IMR-90 (cell line): ENCODE results near the gene RSPH9. TPM values are rescaled to one million over a fixed set of nuclear protein-coding genes. Genes with fewer than 3 reads are reported as not detected.

Source experiments
- ATAC-seq: fragments of 200-7000 bp; cut with Tn5 transposase; 2 replicates; pipeline ENCODE4 v1.9.1; 2020; ENCODE audit warnings: low read depth, mild to moderate bottlenecking, moderate library complexity
- BruUV-seq: library from RNA; stranded (reverse); fragments of 400-500 nt; replicated peaks from 2 replicates; lab custom pipeline; 2021; lab: Mats Ljungman, UMichigan
- CTCF ChIA-PET: fragments of 300-600 bp; formaldehyde crosslinking; extraction: SDS; loops from one replicate; lab custom pipeline; 2021; ENCODE audit warnings: antibody characterized with exemption; lab: Yijun Ruan, JAX
- POLR2A ChIA-PET: fragments of 300-600 bp; sonication (Branson Sonifier 250); formaldehyde crosslinking; loops from one replicate; lab custom pipeline; 2022; ENCODE audit warnings: antibody characterized with exemption; ENCODE audit not compliant: unreplicated experiment; lab: Charles Lee
- DNase-seq: peaks from one replicate; pipeline ENCODE4 v3.0.0; 2013
- H2AFZ ChIP-seq: replicated peaks from 2 replicates; pipeline ENCODE3; 2013; ENCODE audit warnings: low read length, mild to moderate bottlenecking; ENCODE audit not compliant: poor library complexity
- H2AK5ac ChIP-seq: 2 replicates; pipeline ENCODE4 v1.6.1; 2013; ENCODE audit warnings: low read depth, low read length, inconsistent platforms
- H2AK9ac ChIP-seq: replicated peaks from 2 replicates; pipeline ENCODE3; 2013; ENCODE audit warnings: mild to moderate bottlenecking, low read depth, low read length, moderate library complexity; ENCODE audit not compliant: poor library complexity
- H2BK120ac ChIP-seq: 2 replicates; pipeline ENCODE4 v1.6.1; 2013; ENCODE audit warnings: low read depth, low read length, inconsistent platforms
- H2BK15ac ChIP-seq: 3 replicates; pipeline ENCODE4 v1.6.1; 2013; ENCODE audit warnings: low read depth, low read length, inconsistent platforms
- H2BK20ac ChIP-seq: 2 replicates; pipeline ENCODE4 v1.6.1; 2013; ENCODE audit warnings: low read depth, mild to moderate bottlenecking, inconsistent platforms, low read length, moderate library complexity
- H2BK5ac ChIP-seq: 2 replicates; pipeline ENCODE4 v1.6.1; 2013; ENCODE audit warnings: mild to moderate bottlenecking, low read depth, low read length, inconsistent platforms; ENCODE audit not compliant: poor library complexity, severe bottlenecking
- H3K14ac ChIP-seq: replicated peaks from 2 replicates; pipeline ENCODE4 v1.6.1; 2013; ENCODE audit warnings: low read depth, low read length, inconsistent platforms
- H3K18ac ChIP-seq: 2 replicates; pipeline ENCODE4 v1.6.1; 2013; ENCODE audit warnings: low read depth, low read length, control low read depth
- H3K23ac ChIP-seq: 2 replicates; pipeline ENCODE4 v1.6.1; 2013; ENCODE audit warnings: low read depth, low read length, inconsistent platforms
- H3K27ac ChIP-seq: 2 replicates; pipeline ENCODE4 v1.5.1; 2013; ENCODE audit warnings: mild to moderate bottlenecking, control low read depth, low read length; ENCODE audit not compliant: insufficient read depth
- H3K27me3 ChIP-seq: 2 replicates; pipeline ENCODE4 v1.6.1; 2013; ENCODE audit warnings: low read length; ENCODE audit not compliant: control insufficient read depth, insufficient read depth
- H3K36me3 ChIP-seq: 2 replicates; pipeline ENCODE4 v1.6.1; 2013; ENCODE audit warnings: low read length, mixed read lengths; ENCODE audit not compliant: control insufficient read depth, insufficient read depth
- H3K4ac ChIP-seq: 2 replicates; pipeline ENCODE4 v1.6.1; 2013; ENCODE audit warnings: low read depth, low read length, inconsistent platforms
- H3K4me1 ChIP-seq: 2 replicates; pipeline ENCODE4 v1.6.1; 2013; ENCODE audit warnings: low read length, mixed read lengths; ENCODE audit not compliant: control insufficient read depth, insufficient read depth
- H3K4me2 ChIP-seq: 2 replicates; pipeline ENCODE4 v1.6.1; 2013; ENCODE audit warnings: low read depth, mild to moderate bottlenecking, control low read depth, low read length, moderate library complexity
- H3K4me3 ChIP-seq: 2 replicates; pipeline ENCODE4 v1.5.1; 2013; ENCODE audit warnings: low read depth, mild to moderate bottlenecking, control low read depth, low read length, moderate library complexity; ENCODE audit not compliant: insufficient read depth
- H3K56ac ChIP-seq: 2 replicates; pipeline ENCODE4 v1.6.1; 2013; ENCODE audit warnings: low read length, inconsistent platforms; ENCODE audit not compliant: insufficient read depth; ENCODE audit errors: extremely low read depth
- H3K79me1 ChIP-seq, 2 experiments: 2 replicates each; pipeline ENCODE4 v1.6.1; 2013; ENCODE audit warnings: low read length in 2 of 2, inconsistent platforms in 1 of 2, low read depth in 1 of 2
- H3K9ac ChIP-seq: 2 replicates; pipeline ENCODE4 v1.6.1; 2013; ENCODE audit warnings: low read depth, low read length, control low read depth
- H3K9me1 ChIP-seq: 2 replicates; pipeline ENCODE4 v1.6.1; 2013; ENCODE audit warnings: low read length, inconsistent platforms; ENCODE audit not compliant: insufficient read depth
- H3K9me3 ChIP-seq: 2 replicates; pipeline ENCODE4 v1.6.1; 2013; ENCODE audit warnings: low read length; ENCODE audit not compliant: control insufficient read depth, insufficient read depth
- H4K20me1 ChIP-seq: 2 replicates; pipeline ENCODE4 v1.6.1; 2013; ENCODE audit warnings: low read length, inconsistent platforms; ENCODE audit not compliant: insufficient read depth
- H4K5ac ChIP-seq: 2 replicates; pipeline ENCODE4 v1.6.1; 2013; ENCODE audit warnings: mild to moderate bottlenecking, low read depth, low read length, control low read depth
- H4K8ac ChIP-seq, 2 experiments: 2 replicates each; pipeline ENCODE4 v1.6.1; 2013; ENCODE audit warnings: low read depth in 2 of 2, low read length in 2 of 2, control low read depth in 1 of 2, inconsistent platforms in 1 of 2
- H4K91ac ChIP-seq: 2 replicates; pipeline ENCODE4 v1.6.1; 2013; ENCODE audit warnings: low read depth, low read length, inconsistent platforms; ENCODE audit not compliant: insufficient read depth
- BHLHE40 ChIP-seq: fragments of 150-350 bp; IDR thresholded peaks from 2 replicates; pipeline ENCODE4 v1.6.1; 2016; ENCODE audit warnings: mild to moderate bottlenecking, low read depth, low read length
- CEBPB ChIP-seq: IDR thresholded peaks from 2 replicates; pipeline ENCODE4 v1.6.1; 2012; ENCODE audit warnings: low read depth, low read length, improper control_type of control experiment
- CHD1 ChIP-seq: IDR thresholded peaks from 2 replicates; pipeline ENCODE4 v1.6.1; 2012; ENCODE audit warnings: low read depth, low read length, improper control_type of control experiment
- FOS ChIP-seq: fragments of 150-350 bp; IDR thresholded peaks from 2 replicates; pipeline ENCODE4 v1.6.1; 2016; ENCODE audit warnings: low read depth, low read length
- MAFK ChIP-seq: IDR thresholded peaks from 2 replicates; pipeline ENCODE4 v1.6.1; 2012; ENCODE audit warnings: low read depth, low read length, improper control_type of control experiment
- MAZ ChIP-seq: IDR thresholded peaks from 2 replicates; pipeline ENCODE4 v1.6.1; 2012; ENCODE audit warnings: low read depth, mild to moderate bottlenecking, low read length, improper control_type of control experiment, moderate library complexity, borderline replicate concordance
- MXI1 ChIP-seq: IDR thresholded peaks from 2 replicates; pipeline ENCODE4 v1.6.1; 2012; ENCODE audit warnings: low read depth, mild to moderate bottlenecking, low read length, moderate library complexity, borderline replicate concordance
- NFE2L2 ChIP-seq: fragments of 150-350 bp; IDR thresholded peaks from 2 replicates; pipeline ENCODE4 v1.6.1; 2016; ENCODE audit warnings: low read depth, mild to moderate bottlenecking, low read length
- POLR2A ChIP-seq: IDR thresholded peaks from 2 replicates; pipeline ENCODE4 v1.6.1; 2012; ENCODE audit warnings: mild to moderate bottlenecking, low read depth, low read length
- RCOR1 ChIP-seq: IDR thresholded peaks from 2 replicates; pipeline ENCODE4 v1.6.1; 2012; ENCODE audit warnings: mild to moderate bottlenecking, low read length, improper control_type of control experiment; ENCODE audit not compliant: insufficient replicate concordance
- RFX5 ChIP-seq: IDR thresholded peaks from 2 replicates; pipeline ENCODE4 v1.8.0; 2012; ENCODE audit warnings: low read depth, mild to moderate bottlenecking, low read length, moderate library complexity
- SMC3 ChIP-seq: fragments of 150-350 bp; IDR thresholded peaks from 2 replicates; pipeline ENCODE4 v1.6.1; 2016; ENCODE audit warnings: low read depth, mild to moderate bottlenecking, antibody characterized with exemption, low read length, moderate library complexity
- WGBS, 2 experiments: methylation state at CpG; one replicate each; pipeline versions ENCODE4 v1.1.5 to v1.1.7; 2013; ENCODE audit warnings: missing lambda C conversion rate in 2 of 2; ENCODE audit not compliant: insufficient read length in 1 of 2; ENCODE audit errors: extremely low coverage in 2 of 2; 5-methylcytosine and 5-hydroxymethylcytosine counted together
- dilution Hi-C: fragments of 300-500 bp; cut with HindIII; formaldehyde crosslinking; loops from one replicate; pipeline ENCODE4 v1.14.3; 2018; ENCODE audit warnings: low sequenced_read_pairs; ENCODE audit not compliant: unreplicated experiment
- in situ Hi-C: fragments of 300-500 bp; cut with MboI; formaldehyde crosslinking; loops from 3 replicates; pipeline ENCODE4 v1.14.3; 2019; ENCODE audit warnings: low sequenced_read_pairs, inconsistent platforms, mixed read lengths
- intact Hi-C: fragments of 100-400 bp; cut with micrococcal nuclease; formaldehyde crosslinking; loops from 2 replicates; pipeline ENCODE4 v1.10.0; 2022
- polyA plus RNA-seq, 3 experiments: library from polyadenylated mRNA; depleted of rRNA; stranded (reverse); fragments of >200 nt; gene quantifications; 2 replicates each; pipeline ENCODE4 v1.2.3, GENCODE V29; 2012; ENCODE audit warnings: low replicate concordance in 1 of 3
- total RNA-seq: library from RNA; depleted of rRNA; stranded (reverse); fragments of >200 nt; gene quantifications from 2 replicates; pipeline ENCODE4 v1.2.3, GENCODE V29; 2012
- TF ChIP-seq, protein P1 (sequence below): fragments of 150-350 bp; IDR thresholded peaks from 2 replicates; pipeline ENCODE4 v1.6.1; 2017; ENCODE audit warnings: mild to moderate bottlenecking, antibody characterized with exemption, low read length, low read depth

Gene RSPH9
- total and polyA plus RNA-seq, 2 of the 4 experiments (the other 2 are of a cell fraction), result 0.18 to 0.21 TPM

GRCh38 chr6:43616725-43617472, 27.9 kb upstream of the RSPH9 start (continued):
- no peak for TF ChIP-seq MAZ

DNA sequence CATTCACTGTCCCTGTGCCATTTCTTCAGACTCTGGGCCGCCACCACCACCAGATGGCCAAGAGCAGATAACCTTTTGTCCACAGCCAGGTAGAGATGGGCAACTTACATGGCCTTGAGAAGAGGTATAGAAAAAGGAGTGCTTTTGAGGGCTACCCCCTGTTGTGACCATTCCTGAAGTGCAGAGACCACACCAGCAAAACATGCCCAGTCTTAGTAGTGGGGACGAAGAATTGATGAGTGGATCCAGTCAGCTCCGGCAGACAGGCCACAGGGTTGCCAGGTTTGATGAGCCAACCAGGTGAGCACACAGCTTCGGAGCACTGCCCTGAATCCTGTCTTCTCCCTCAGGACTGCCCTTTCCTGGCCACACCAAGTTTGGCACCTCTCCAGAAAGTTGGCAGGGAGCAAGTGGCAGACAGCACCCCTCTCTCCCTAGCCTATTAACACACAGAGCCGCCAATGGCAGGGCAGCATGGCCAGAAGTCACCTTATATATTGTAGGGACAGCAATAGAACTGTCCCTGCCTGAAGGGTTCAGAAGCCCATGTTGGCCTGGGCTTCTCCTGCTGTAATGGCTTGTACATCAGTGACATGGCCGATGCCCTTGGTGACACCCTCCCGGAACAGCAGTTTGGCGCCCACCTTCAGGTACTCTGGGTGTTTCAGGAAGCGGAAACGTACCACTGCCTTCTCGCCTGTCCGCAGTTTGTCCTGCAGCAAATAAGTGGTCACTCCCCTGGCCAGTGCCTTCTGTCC, 23.6 kb upstream of the RSPH9 start:
- no peak overlapping the region for H2BK5ac ChIP-seq
- no peak overlapping the region for H3K4me3 ChIP-seq
- no peaks in the 10 kb centered on the region for H3K4me1 ChIP-seq
- DNase-seq (no peak), ATAC-seq (no peak)
- H3K9me1 ChIP-seq, result peaks cover 27% of the 10 kb centered on the region
- intact Hi-C loops, result no loop called here
- H3K14ac ChIP-seq, result no peak overlapping the region
- dilution Hi-C loops, result no loop called here
- H4K20me1 ChIP-seq, result no peaks in the 10 kb centered on the region; the same call in 1 of the 2 replicates
- no peak overlapping the region for H3K23ac ChIP-seq
- H3K36me3 ChIP-seq, result peaks cover 63% of the 10 kb centered on the region
- H3K4me2 ChIP-seq, result no peak overlapping the region
- ChIA-PET CTCF (no interaction called here), POLR2A (no interaction called here)
- H4K5ac ChIP-seq, result no peak overlapping the region
- no peak overlapping the region for H3K27ac ChIP-seq
- H3K9me3 ChIP-seq, result no peaks in the 10 kb centered on the region
- H4K91ac ChIP-seq, result no peak overlapping the region
- no peak overlapping the region for H2BK20ac ChIP-seq
- no peak overlapping the region for H2BK120ac ChIP-seq
- H2AK9ac ChIP-seq, result peak overlapping the region; percentile 25
- no TSS peak for BruUV-seq
- no peaks in the 10 kb centered on the region for H3K27me3 ChIP-seq
- H3K9ac ChIP-seq, result no peak overlapping the region
- no peak overlapping the region for H2AK5ac ChIP-seq
- no peak overlapping the region for H3K56ac ChIP-seq
- WGBS, 2 experiments, result no CpG with 5 or more reads among the region's 12 CpGs
- no peak overlapping the region for H2BK15ac ChIP-seq
- no peak overlapping the region for H3K18ac ChIP-seq
- in situ Hi-C loops, result no loop called here
- H4K8ac ChIP-seq, result no peak overlapping the region
- H3K79me1 ChIP-seq, result peaks cover 38 to 65% of the 10 kb centered on the region in 2 experiments
- no peak overlapping the region for H3K4ac ChIP-seq
- H2AFZ ChIP-seq, result no peak overlapping the region
- TF ChIP-seq MXI1, result no peak
- TF ChIP-seq RFX5, result no peak
- no peak for TF ChIP-seq MAFK
- no peak for TF ChIP-seq NFE2L2
- TF ChIP-seq, protein P1, sequence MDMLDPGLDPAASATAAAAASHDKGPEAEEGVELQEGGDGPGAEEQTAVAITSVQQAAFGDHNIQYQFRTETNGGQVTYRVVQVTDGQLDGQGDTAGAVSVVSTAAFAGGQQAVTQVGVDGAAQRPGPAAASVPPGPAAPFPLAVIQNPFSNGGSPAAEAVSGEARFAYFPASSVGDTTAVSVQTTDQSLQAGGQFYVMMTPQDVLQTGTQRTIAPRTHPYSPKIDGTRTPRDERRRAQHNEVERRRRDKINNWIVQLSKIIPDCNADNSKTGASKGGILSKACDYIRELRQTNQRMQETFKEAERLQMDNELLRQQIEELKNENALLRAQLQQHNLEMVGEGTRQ, result no peak
- no peak for TF ChIP-seq BHLHE40
- no peak for TF ChIP-seq MAZ
- TF ChIP-seq CEBPB, result no peak
- TF ChIP-seq CHD1, result no peak
- TF ChIP-seq RCOR1, result no peak
- no peak for TF ChIP-seq SMC3
- TF ChIP-seq FOS, result no peak
- TF ChIP-seq POLR2A, result no peak
